HCT116 (cell line): ENCODE measurements around the gene CDH13.

Experiments
- EZH2 ChIP-seq: fragments of 200-600 bp; sonication (generic); IDR thresholded peaks from 2 replicates; pipeline ENCODE4 v1.6.1; 2017; ENCODE audit warnings: antibody characterized with exemption, mixed run types
- ZFX ChIP-seq: fragments of 450-650 bp; IDR thresholded peaks from 2 replicates; pipeline ENCODE4 v1.6.1; 2017
- TF ChIP-seq, protein P1 (sequence below), 3 experiments: fragments of 200-600 bp in 1 of 3; sonication (generic) in 1 of 3; IDR thresholded peaks in 2 of 3; conservative IDR thresholded peaks in 1 of 3; 2 replicates each; pipeline ENCODE4 v1.5.1; 2012 to 2017; ENCODE audit warnings: low read depth in 2 of 3, low read length in 2 of 3, antibody characterized with exemption in 1 of 3, borderline replicate concordance in 1 of 3, control low read depth in 1 of 3, mild to moderate bottlenecking in 1 of 3, mixed read lengths in 1 of 3, mixed run types in 1 of 3, moderate library complexity in 1 of 3; ENCODE audit not compliant: insufficient read depth in 1 of 3

DNA sequence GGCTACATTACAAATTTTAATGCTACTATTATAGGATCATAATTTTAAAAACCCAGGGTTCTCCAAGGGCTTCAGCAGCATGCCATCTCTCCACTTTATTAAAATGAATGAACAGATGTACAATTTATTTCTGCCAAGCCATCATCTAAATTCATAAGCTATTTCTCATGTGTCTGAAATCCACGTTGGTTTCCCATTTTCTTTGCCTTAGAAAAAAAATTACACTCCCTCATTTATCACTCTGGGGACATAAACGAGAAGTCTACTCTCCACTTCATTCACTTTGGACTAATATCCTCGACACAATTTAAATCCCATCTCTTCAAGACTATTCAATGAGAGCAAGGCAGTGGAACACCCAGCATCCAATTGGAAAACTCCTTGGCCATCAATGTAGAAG is 1002.7 kb downstream of the CDH13 start:
- TF ChIP-seq ZFX (no peak), EZH2 (no peak)
- TF ChIP-seq, protein P1, sequence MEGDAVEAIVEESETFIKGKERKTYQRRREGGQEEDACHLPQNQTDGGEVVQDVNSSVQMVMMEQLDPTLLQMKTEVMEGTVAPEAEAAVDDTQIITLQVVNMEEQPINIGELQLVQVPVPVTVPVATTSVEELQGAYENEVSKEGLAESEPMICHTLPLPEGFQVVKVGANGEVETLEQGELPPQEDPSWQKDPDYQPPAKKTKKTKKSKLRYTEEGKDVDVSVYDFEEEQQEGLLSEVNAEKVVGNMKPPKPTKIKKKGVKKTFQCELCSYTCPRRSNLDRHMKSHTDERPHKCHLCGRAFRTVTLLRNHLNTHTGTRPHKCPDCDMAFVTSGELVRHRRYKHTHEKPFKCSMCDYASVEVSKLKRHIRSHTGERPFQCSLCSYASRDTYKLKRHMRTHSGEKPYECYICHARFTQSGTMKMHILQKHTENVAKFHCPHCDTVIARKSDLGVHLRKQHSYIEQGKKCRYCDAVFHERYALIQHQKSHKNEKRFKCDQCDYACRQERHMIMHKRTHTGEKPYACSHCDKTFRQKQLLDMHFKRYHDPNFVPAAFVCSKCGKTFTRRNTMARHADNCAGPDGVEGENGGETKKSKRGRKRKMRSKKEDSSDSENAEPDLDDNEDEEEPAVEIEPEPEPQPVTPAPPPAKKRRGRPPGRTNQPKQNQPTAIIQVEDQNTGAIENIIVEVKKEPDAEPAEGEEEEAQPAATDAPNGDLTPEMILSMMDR (IDR thresholded peaks at IDR 0.05 in 2 of 3, conservative IDR thresholded peaks at IDR 0.05 in 1 of 3; ENCODE audit: borderline replicate concordance in 1 of 3, insufficient read depth in 1 of 3, low read depth in 2 of 3, low read length in 2 of 3): no peak
